ENCODE measurements around the gene DRC3.
"Not testable (repeated sequence)": the region's sequence is repeated elsewhere in the genome, so short reads cannot be mapped to it uniquely, and the experiment has no call there.

DRC3 gene

DNA sequence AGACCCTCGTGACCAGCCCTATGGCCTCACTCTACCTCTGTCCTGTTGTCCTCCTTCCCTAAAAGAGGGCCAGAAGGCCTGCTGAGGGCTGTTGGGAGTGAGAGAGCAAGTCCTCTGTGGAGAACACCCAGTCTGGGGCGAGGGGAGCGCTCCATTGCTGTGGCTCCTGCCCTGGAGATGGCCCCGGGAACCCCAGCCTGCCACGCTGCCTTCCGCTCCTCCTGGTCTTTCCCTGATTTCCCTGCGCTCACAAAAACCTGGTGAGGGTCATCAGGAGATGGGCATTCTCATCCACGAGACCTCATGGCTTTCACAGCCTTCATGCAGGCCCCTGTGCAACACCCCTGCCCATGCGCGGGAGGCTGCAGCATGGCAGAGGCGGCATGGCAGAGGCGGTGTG is 21.2 kb downstream of the DRC3 start:
- no peak for DNase-seq (ENCODE audit: low read depth in 3 of 3)

DNA sequence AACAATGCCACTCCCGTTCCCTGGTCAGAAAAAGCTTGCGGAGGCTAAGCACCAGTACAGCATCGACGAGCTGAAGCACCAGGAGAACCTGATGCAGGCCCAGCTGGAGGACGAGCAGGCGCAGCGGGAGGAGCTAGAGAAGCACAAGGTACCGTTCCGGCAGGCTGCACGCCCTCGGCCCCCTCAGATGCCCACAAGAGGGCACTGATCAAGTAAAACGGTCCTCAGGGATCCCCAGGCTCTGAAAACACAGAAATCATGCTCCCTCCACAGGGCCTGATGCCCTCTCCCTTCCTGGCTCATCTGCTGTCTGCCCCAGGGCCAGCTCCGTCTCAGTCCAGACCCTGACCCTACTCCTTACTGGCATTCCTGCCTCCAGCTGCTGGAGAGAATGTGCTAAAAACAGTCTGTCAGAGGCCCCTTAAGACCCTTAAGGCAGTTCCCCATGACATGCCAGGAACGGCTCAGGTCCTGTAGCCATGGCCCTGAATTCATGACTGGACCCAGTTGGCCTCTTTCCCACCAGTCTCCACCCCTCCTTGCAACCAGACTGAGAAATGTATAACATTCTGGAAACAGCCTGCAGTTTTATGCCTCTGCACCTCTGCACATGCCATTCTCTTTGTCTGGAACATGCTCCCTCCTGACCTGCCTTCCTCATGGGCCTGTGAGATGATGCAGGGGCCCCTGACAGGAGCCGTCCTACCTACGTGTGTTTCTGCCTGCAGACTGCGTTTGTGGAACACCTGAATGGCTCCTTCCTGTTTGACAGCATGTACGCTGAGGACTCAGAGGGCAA is 21.8 kb downstream of the DRC3 start:
- no peak for DNase-seq (ENCODE audit: low read depth in 3 of 3)

DNA sequence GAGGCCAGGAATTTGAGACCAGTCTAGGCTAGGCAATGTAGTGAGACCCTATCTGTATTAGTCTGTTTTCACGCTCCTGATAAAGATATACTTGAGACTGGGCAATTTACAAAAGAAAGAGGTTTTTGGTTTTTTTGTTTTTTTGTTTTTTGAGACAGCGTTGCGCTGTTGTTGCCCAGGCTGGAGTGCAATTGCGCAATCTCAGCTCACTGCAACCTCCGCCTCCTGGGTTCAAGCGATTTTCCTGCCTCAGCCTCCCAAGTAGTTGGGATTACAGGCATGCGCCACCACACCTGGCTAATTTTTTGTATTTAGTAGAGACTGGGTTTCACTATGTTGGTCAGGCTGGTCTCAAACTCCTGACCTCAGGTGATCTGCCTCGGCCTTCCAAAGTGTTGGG is 23.2 kb downstream of the DRC3 start:
- not testable (repeated sequence) for DNase-seq (ENCODE audit: low read depth in 3 of 3)

DNA sequence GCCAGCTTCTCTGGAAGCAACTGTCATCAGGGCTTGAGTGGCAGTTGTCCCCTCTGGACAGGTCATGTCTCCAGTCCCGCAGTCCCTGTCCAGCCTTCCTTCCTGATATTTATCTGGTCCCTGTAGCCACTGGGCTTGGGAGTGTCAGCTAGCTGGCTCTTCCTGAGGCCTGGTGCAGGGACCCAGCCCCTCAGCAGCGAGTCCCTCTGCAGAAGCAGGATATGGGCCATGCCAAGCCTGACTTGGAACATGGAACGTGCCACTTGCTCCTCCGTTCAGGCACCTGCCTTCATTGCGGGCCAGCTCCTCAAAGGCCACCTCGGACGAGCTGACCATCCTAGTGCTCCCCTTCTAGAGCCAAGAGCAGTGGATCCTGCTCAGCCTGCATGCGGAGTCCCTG is 26.3 kb downstream of the DRC3 start:
- no peak for DNase-seq (ENCODE audit: low read depth in 3 of 3)

DNA sequence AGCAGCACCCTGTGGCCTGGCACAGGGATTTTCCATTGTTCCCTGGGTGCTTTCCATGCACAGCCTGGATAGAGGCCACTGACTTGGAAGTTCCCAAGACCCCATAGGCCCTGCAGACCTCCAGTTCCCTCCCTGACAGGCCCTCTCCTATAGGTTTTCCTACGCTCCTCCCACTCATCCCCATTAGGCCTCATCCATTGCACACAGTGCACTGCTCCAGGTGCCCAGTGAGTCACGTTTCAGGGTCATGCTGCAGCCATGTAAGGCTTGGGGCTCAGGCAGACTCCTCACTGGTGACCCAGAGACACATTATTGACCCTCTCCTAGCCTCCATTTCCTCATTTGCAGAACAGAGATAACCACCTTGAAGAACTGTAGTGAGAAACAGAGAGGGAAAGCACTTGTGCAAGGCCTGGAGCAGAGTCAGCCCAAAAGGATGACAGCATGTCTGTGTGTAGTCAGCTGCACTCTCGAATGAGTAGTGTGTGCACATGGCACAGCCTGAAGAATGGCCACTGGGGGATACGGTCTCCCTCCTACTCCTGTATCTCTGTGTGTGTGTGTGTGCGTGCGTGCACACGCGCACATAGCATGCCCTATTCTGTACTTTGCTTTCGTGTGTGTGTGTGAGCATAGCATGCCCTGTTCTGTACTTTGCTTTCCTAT is 26.8 kb downstream of the DRC3 start:
- DNase-seq (ENCODE audit: low read depth in 3 of 3): no peak

DNA sequence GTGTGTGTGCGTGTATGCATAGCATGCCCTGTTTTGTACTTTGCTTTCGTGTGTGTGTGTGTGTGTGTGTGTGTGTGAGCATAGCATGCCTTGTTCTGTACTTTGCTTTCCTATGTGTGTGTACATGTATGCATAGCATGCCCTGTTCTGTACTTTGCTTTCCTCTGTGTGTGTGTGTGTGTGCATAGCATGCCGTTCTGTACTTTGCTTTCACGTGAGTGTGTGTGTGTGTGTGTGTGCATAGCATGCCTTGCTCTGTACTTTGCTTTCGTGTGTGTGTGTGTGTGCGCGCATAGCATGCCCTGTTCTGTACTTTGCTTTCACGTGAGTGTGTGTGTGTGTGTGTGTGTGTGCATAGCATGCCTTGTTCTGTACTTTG is 27.4 kb downstream of the DRC3 start:
- DNase-seq (ENCODE audit: low read depth in 3 of 3): no peak

DNA sequence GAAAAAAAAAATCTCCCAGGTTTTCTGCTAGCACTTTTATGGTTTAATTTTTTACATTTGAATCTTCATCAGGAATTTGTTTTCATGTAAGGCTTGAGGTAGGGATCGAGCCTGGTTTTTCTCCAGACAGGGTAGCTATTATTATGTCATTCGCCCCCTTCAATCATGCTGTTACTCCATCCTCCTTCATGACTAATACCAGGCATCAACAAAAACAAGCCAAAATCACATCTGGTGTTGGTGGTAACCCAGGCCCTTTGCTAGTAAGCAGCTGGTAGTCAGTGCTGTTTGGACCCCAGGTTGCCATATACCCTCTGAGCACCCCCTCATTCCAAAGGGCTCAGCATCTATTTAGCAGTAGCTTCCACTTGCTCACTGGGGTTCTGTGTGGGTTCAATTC is 29.5 kb downstream of the DRC3 start:
- no peak for DNase-seq (ENCODE audit: low read depth in 3 of 3)

DNA sequence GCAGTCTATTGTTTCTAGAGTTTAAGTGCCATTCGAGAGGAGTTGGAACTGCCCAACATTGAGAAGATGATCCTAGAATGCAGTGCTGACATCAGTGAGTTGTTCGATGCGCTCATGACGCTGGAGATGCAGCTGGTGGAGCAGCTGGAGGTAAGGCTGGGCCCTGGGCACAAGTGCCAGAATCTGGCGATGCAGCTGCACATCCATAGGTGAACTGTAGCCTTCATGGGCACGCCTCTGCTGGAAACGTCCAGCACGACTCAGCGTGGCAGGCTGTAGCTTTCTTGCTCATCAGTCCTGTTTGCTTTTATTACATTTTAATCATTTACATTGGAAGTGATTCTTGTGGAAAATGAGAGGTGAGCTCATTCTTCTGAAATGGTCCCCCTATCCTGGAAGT is 31.7 kb downstream of the DRC3 start:
- DNase-seq (ENCODE audit: low read depth in 3 of 3): no peak

DNA sequence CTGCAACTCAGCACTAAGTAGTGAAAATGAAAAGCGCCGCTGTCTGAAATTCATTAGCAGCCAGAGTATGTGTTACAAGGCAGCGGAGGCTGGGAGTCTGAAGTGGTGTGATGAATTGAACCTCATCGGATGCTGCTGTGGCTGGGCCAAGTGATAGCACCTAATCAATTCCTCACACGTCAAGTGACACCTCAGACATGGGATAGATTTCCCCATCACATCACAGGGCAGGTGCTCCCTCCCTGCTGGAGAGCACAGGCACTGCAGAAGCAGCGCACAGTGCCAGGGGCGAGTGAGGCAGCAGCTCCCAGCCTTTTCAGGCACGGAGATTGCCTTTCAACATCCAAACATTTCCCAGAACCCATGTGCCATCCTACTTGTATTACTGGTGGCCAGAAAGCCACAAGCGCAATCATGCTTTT is 32.2 kb downstream of the DRC3 start:
- DNase-seq (ENCODE audit: low read depth in 3 of 3): no peak

DNA sequence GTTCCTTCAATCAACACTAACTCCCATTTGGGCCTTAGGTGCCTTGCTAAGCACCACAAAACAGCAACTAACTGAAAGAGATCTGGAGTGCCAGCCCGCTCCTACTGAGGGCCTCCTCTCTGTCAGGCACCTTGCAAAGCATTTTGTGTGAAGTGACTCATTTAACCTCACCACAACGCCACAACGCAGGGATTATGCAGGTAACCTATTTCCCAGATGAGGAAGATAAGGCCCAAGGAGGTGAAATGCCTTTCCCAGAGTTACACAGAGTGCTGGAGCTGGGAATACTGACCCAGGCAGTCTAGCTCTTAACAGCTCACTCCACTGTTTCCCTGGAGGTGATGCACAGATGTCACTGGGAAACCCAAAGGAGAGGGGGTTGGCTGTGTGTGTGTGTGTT is 32.8 kb downstream of the DRC3 start:
- DNase-seq (ENCODE audit: low read depth in 3 of 3): no peak

DNA sequence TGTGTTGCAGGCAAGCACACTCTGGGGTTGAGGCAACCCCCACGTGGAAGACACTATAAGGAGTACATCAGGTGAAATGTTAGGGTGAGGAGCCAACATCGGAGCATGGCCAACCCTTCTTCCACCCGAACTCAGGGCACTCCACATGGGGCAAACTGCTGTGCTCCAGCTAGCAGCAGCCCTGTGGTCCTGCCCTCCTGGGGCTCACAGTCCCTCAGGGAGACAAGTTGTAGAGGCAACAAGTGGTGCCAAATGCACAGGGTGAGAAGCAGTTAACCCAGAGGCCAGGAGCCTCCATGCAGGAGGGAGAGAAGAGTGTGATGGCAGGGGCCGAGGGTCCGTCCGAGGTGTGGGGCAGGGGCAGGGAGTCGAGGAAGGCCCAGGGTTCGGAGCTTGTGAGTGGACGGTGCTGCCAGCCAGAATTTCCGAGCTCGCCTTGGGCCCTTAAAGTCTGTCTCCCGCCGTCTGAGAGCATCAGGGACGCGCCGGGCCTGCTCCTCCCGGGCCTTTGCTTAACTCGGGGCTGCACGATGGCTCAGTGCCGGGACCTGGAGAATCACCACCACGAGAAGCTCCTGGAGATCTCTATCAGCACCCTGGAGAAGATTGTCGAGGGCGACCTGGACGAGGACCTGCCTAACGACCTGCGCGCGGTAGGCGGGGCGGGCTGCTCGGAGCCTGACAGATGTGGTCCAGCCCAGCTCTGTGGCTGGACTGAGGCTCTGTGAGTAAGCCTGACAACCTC is 34.0 kb downstream of the DRC3 start:
- no peak for DNase-seq (ENCODE audit: low read depth in 3 of 3)

DNA sequence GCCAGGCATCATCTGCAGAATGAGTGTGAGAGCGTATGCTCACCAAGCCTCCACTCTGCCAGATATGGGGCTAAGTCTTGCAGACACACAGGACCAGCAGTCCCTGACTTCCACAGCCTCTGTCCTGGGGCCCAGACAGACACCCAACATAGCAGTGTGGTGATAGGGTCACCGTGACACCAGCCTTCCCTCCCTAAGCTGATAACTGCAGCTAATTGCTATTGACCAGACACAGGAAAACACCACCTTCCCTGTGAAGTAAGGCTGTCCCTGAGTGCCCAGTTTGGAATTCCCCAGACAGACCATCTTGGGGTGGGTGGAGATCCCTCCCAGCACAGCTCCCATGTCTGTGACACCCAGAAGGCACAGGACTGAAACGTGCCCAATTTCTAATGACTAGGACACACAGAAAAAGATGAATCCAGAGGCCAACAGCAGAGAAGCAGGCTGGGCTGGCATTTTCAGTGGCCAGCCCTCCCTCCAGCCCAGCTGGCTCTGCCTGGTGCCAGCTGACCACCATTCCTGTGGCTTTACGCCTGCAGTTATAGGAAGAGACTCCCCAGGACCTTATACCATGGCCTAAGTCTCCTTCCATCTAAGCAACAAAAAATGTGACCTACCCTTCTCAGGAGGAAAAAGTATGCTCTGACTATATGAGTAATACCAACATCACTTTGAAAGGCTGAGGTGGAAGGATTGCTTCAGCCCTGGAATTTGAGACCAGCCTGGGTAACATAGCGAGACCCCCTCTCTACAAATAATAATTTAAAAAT is 36.0 kb downstream of the DRC3 start:
- no peak for DNase-seq (ENCODE audit: low read depth in 3 of 3)

DNA sequence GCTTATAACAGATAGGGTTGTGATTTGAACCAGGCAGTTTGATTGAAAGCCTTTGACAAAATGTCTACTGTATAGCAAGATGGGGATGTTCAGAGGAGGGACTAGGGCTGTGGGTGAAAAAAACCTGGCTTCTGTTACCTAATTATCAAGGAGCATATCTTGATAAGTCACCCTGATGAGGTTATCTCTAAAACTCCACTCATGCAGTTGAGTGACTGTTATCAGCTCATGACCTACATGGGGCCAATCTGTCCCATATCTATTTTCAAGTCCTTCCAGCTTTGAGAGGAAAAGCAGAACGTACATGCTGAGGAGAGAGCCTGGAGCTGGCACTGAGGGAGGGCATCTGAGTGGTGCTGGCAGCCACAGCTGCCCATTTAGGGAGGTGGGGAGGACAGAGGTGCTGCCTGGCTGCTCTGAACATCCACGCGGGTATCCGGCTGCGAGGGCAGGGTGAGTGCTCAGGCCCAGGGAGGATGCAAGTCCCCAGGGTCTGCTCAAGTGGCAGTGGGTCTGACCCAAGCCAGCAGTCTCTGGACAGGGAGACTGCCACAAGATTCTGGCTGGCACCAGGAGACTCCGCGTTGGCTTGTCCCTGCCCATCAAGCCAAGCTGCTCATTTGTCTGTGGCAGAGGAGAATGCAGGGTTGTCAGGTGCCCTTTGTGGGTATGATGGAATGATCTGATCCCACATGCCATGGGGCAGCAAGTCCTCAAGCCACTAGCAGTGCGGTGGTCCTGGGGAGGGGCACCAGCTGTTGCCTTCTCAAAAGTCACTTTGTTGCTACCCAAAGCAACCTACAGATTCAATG is 37.2 kb downstream of the DRC3 start:
- no peak for DNase-seq (ENCODE audit: low read depth in 3 of 3)

DNA sequence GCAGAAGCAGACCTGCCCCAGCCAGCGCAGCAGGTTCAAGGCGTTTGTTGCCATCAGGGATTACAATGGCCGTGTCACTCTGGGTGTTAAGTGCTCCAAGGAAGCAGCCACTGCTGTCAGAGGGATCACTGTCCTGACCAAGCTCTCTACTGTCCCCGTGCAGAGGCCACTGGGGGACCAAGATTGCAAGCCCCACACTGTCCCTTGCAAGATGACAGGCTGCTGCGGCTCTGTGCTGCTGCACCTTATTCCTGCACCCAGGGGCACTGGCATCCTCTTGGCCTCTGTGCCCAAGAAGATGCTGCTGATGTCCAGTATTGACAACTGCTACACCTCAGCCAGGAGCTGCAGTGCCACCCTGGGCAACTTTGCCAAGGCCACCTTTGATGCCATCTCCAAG is 38.6 kb downstream of the DRC3 start:
- DNase-seq (ENCODE audit: low read depth in 3 of 3): no peak

DNA sequence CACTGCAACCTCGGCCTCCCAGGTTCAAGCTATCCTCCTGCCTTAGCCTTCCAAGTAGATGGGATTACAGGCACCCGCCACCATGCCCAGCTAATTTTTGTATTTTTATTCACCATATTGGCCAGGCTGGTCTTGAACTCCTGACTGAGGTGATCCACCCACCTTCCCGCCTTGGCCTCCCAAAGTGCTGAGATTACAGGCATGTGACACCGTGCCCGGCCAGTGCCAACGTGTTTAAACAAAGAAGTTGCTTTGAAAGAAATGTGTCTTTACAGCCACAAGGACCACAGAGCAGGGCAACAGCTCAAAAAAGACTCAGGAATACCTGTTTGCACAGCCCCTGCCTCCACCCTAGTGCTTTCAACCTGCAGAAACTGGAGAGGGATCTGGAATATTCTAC is 41.3 kb downstream of the DRC3 start:
- no peak for DNase-seq (ENCODE audit: low read depth in 3 of 3)

DNA sequence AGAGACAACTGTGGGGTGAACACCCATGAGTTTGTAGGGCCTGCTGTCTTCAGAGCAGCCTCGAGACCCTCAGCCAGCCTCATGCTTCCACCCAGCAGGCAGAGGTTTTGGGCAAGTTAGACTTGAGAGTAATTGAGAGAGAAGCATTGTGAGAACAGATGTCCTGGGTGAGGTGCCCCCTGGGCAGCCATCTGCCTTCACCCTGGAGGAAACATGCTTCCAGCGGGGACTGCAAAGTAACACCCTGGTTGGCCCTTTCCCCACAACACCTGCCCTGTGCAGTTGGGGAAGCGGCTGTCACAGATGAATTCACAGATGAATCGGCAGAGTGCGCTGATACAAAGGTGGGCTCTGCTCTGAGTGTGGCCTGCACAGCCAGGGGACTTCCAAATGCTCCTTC is 42.9 kb downstream of the DRC3 start:
- no peak for DNase-seq (ENCODE audit: low read depth in 3 of 3)

DNA sequence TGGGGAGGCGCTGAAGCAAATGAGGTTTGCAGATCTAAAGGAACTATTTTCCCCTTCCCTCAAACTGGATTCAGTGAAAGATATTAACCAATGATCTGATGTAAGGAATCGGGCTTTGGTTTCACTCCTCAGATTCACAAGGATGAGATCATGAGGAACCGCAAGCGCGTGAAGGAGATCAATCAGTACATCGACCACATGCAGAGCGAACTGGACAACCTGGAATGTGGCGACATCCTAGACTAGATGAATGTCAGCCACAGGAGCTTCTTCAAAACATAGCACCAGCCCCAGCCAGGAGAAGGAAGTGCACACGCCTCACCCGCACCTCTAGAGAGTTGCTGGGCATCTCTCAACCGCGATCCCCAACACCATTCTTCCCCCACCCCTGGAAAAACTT is 43.8 kb downstream of the DRC3 start:
- no peak for DNase-seq (ENCODE audit: low read depth in 3 of 3)

DNA sequence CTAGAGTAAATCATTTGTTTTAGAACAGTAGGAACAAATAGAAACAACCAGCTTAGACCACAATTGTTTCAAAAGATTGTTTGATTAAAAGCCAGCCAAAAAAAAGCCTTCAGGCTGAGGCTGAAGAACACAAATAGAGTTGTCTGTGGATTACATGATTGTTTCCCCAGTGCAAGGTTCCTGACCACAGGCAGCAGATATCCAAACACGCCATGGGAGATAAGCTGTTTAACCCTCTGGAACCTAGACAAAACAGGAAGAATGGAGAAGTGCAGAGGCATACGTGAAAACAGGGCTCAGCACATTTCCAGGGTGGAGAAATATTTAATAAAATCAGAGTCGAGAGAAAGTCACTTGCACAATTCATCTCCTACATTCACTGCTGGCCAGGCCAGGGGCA is 45.3 kb downstream of the DRC3 start:
- no peak for DNase-seq (ENCODE audit: low read depth in 3 of 3)

DNA sequence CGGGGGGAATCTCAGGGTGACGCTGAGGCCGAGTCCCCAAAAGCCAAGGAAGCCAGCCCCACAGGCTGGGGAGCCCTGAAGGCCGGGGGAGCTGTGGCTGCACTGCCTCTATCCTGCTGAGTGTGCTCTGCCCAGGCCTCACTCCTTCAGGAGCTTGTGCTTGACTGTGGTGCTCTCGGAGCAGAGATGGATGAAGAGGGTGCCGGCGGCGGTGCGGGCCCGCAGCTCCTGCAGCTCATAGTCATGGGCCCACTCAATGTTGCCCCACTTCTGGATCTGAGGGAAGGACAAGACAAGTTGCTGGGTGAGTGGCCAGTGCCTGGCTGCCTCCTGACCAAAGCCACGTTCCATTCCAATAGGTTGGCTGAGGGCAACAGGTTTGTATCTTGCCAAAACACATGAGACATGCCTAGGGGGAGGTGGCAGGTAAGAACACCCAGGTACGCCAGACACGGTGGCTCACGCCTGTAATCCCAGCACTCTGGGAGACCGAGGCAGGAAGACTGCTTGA is 45.8 kb downstream of the DRC3 start:
- DNase-seq (ENCODE audit: low read depth in 3 of 3): no peak

DNA sequence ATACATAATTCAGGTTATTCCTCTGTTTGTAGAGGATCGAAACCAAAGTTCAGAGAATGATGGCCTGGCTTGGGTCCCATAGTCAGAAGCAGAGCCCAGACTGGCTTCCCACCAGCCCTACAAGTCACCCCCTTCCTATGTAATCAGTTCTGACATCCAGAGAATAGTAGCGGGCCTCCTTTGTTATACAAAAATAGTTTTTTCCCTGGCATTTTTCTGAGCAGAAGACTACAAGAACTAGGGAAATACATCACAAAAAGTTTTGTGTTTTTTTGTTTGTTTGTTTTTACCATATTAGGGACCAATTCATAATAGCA is 47.1 kb downstream of the DRC3 start:
- no peak for DNase-seq (ENCODE audit: low read depth in 3 of 3)

DNA sequence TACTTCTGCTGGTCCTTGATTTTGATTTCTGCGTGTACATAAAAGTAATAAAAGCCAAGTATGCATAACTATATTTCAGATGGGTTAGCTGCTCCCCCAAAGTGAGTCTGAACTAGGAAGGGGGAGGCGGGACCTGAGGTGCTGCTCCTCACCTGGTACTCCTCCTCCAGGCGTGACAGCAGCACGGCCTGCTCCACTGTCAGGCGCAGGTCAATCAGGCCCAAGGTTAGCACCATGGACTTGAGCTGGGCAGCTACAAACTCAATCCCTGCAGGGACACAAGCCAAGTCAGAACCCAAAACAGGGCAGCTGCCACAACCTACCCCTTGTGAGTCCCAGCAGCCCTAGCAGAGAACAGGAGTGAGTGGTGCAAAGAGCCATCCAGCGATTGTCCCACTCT is 48.3 kb downstream of the DRC3 start:
- DNase-seq (ENCODE audit: low read depth in 3 of 3): no peak
